Testis (tissue), 3 donors: ENCODE measurements around the gene PLA2G4C. TPM values are rescaled to one million over a fixed set of nuclear protein-coding genes. Genes with fewer than 3 reads are reported as not detected.
"Not testable (repeated sequence)": the region's sequence is repeated elsewhere in the genome, so short reads cannot be mapped to it uniquely, and the experiment has no call there.

Experiments used
- DNase-seq: peaks from one replicate; pipeline ENCODE4 v3.0.0-alpha.2; 2019
- H3K27ac ChIP-seq, 2 donors: fragments of 200-600 bp; sonication (generic); one replicate each; pipeline ENCODE4 v1.5.1; 2019
- H3K27me3 ChIP-seq: fragments of 200-600 bp; sonication (generic); one replicate; pipeline ENCODE4 v1.5.1; 2019
- H3K36me3 ChIP-seq: fragments of 200-600 bp; sonication (generic); one replicate; pipeline ENCODE4 v1.5.1; 2017; ENCODE audit warnings: low read depth; ENCODE audit errors: missing control alignments
- H3K4me1 ChIP-seq: fragments of 200-600 bp; sonication (generic); one replicate; pipeline ENCODE4 v1.5.1; 2019
- H3K4me3 ChIP-seq, 2 donors: fragments of 200-600 bp; sonication (generic); one replicate each; pipeline ENCODE4 v1.5.1; 2017 to 2019
- H3K9me3 ChIP-seq: fragments of 200-600 bp; sonication (generic); one replicate; pipeline ENCODE4 v1.5.1; 2017
- POLR2A ChIP-seq: fragments of 450-650 bp; IDR thresholded peaks from one replicate; pipeline ENCODE4 v1.6.1; 2017; ENCODE audit warnings: antibody characterized with exemption, mild to moderate bottlenecking, moderate library complexity
- WGBS, 2 donors: methylation state at CpG; one replicate each; pipeline ENCODE4 v1.1.5; 2018; 5-methylcytosine and 5-hydroxymethylcytosine counted together
- intact Hi-C: fragments of 100-400 bp; cut with DNase I; formaldehyde crosslinking; loops from one replicate; pipeline ENCODE4 v1.15.1; 2023; ENCODE audit warnings: low total_unique reads
- polyA plus RNA-seq: library from polyadenylated mRNA; stranded (reverse); fragments of 350-450 nt; fragmentation: Illumina TruSeq; extraction: RNeasy Lipid Tissue Mini Kit (QIAGEN cat#74804); gene quantifications from one replicate; pipeline ENCODE4 v1.2.3, GENCODE V29; 2014; ENCODE audit warnings: low read depth, low replicate concordance; ENCODE audit not compliant: insufficient read depth
- total RNA-seq, 2 donors: library from RNA; depleted of rRNA; stranded (reverse); fragments of >200 nt; gene quantifications; one replicate each; pipeline ENCODE4 v1.2.3, GENCODE V29; 2016
- TF ChIP-seq, protein P1 (sequence below), 3 experiments: fragments of 450-650 bp in 2 of 3; fragments of 200-600 bp in 1 of 3; sonication (generic) in 1 of 3; IDR thresholded peaks; one replicate each; pipeline ENCODE4 v1.5.1; 2016 to 2019; ENCODE audit warnings: antibody characterized with exemption in 3 of 3, mild to moderate bottlenecking in 2 of 3, moderate library complexity in 1 of 3

Gene PLA2G4C
- total and polyA plus RNA-seq, 3 donors from 2014 or later, result 9.6 to 34.5 (median 28.0) TPM

DNA sequence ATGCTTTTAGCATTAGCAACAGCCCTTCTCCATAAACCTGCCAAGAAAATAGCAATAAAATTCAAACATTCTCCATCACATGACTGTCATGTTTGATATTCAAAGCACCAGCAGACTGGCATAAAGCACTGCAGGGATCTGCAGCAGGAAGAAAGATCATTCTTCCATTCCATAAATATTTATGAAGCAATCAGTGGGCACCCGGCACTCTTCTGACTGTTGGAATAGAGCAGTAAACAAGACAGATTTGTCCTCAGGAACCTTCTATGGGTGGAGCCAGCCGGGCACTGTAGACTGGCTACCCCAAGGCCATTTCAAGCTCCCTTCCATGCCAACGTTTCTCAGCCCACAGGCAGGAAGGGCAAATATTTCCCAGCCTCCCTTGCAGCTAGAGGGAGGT lies 25.5 kb downstream of the PLA2G4C start:
- Histone ChIP-seq H3K36me3 (no peaks in the 10 kb centered on the region), H3K27me3 (no peaks in the 10 kb centered on the region), H3K27ac (no peak overlapping the region), H3K4me3 (no peak overlapping the region), H3K9me3 (no peaks in the 10 kb centered on the region), H3K4me1 (no peaks in the 10 kb centered on the region)
- TF ChIP-seq POLR2A, result no peak
- TF ChIP-seq, protein P1, sequence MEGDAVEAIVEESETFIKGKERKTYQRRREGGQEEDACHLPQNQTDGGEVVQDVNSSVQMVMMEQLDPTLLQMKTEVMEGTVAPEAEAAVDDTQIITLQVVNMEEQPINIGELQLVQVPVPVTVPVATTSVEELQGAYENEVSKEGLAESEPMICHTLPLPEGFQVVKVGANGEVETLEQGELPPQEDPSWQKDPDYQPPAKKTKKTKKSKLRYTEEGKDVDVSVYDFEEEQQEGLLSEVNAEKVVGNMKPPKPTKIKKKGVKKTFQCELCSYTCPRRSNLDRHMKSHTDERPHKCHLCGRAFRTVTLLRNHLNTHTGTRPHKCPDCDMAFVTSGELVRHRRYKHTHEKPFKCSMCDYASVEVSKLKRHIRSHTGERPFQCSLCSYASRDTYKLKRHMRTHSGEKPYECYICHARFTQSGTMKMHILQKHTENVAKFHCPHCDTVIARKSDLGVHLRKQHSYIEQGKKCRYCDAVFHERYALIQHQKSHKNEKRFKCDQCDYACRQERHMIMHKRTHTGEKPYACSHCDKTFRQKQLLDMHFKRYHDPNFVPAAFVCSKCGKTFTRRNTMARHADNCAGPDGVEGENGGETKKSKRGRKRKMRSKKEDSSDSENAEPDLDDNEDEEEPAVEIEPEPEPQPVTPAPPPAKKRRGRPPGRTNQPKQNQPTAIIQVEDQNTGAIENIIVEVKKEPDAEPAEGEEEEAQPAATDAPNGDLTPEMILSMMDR (IDR thresholded peaks at IDR 0.05), result no peak
- no peak for DNase-seq
- intact Hi-C loops, result no loop called here
- 64 to 71% methylated on average over 3 of the region's 3 CpGs for WGBS, 2 donors

DNA sequence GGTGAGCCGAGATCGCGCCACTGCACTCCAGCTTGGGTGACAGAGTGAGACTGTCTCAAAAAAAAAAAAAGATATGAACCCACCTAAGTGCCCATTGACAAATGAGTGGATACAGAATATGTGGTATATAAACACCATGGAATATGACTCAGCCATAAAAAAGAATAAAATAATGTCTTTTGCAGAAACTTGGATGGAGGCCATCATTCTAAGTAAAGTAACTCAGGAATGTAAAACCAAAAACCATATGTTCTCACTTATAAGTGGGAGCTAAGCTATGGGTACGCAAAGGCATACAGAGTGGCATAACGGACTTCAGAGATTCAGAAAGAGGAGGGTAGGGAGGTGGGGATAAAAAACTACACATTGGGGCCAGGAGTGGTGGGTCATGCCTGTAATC lies 29.5 kb downstream of the PLA2G4C start:
- no peaks in the 10 kb centered on the region for H3K27me3 ChIP-seq
- no peak overlapping the region for H3K4me3 ChIP-seq
- no peak for TF ChIP-seq POLR2A
- TF ChIP-seq, protein P1 (IDR thresholded peaks at IDR 0.05), result no peak
- DNase-seq, result no peak
- intact Hi-C loops, result no loop called here
- no peak overlapping the region for H3K27ac ChIP-seq
- no peaks in the 10 kb centered on the region for H3K9me3 ChIP-seq
- WGBS, 2 donors, result 92 to 97% methylated on average over 5 of the region's 5 CpGs
- H3K36me3 ChIP-seq, result no peaks in the 10 kb centered on the region
- H3K4me1 ChIP-seq, result no peaks in the 10 kb centered on the region

DNA sequence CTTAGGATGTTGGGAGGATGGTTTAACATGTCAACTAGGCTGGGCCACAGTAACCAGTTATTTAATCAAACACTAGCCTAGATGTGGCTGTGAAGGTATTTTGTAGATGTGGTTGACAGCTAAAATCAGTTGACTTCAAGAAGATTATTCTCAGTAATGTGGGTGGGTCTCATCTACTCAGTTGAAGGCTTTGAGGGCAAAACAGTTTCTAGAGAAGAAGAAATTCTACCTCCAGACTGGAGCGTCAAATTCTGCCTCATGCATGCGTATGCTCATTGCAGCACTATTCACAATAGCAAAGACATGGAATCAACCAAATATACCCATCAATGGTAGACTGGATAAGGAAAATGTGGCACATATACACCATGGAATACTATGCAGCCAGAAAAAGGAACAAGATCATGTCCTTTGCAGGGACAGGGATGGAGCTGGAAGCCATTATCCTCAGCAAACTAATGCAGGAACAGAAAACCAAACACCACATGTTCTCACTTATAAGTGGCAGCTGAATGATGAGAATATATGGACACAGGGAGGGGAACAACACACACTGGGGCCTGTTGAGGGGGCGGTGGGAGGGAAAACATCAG lies 40.3 kb downstream of the PLA2G4C start:
- H3K27ac ChIP-seq, intact Hi-C loops, DNase-seq, H3K27me3 ChIP-seq, H3K36me3 ChIP-seq, H3K4me1 ChIP-seq, H3K4me3 ChIP-seq, H3K9me3 ChIP-seq: not testable (repeated sequence)
- 95 to 97% methylated on average over 3 of the region's 3 CpGs for WGBS, 2 donors

DNA sequence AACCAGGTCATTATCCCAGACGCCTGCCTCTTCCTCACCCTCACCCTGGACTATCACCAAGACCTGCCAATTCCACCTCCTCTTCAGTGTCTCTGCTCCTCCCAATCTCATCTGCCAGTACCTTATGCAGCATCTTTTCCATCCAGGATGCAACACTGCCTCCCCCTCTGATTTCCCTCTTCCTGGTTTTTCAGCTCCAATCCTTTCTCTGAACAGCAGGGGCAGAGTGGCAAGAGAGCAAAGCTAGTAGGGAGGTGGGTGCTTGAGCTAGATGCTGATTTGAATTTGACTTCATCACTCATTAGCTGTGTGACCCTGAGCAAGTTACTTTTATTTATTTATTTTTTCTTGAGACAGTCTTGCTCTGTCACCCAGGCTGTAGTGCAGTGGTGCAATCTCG lies 41.2 kb downstream of the PLA2G4C start:
- Histone ChIP-seq H3K27ac (no peak overlapping the region), H3K27me3 (no peaks in the 10 kb centered on the region), H3K9me3 (no peaks in the 10 kb centered on the region), H3K4me1 (no peaks in the 10 kb centered on the region), H3K36me3 (no peaks in the 10 kb centered on the region), H3K4me3 (no peak overlapping the region)
- intact Hi-C loops, result no loop called here
- DNase-seq, result no peak
- no peak for TF ChIP-seq POLR2A
- TF ChIP-seq, protein P1 (IDR thresholded peaks at IDR 0.05), result no peak
- 48 to 81% methylated on average over 2 of the region's 2 CpGs for WGBS, 2 donors

DNA sequence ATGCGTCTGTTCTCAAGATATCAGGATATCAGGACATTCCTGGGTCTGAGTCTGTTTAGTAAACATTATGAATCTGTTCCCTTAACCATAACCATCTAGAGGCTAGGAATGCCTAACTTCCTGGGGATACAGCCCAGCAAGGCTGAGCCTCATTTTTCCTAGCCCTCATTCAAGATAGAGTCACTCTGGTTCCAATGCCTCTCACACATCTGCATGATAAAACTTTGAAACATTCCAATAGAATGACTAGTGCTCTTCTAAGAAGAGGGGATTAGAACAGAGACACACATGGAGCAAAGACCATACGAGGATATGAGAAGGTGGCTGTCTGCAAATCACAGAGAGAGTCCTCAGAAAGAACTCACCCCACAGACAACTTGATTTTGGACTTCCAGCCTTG lies 46.1 kb downstream of the PLA2G4C start:
- H3K9me3 ChIP-seq, result no peaks in the 10 kb centered on the region
- H3K27me3 ChIP-seq, result no peaks in the 10 kb centered on the region
- DNase-seq, result no peak
- H3K4me1 ChIP-seq, result no peaks in the 10 kb centered on the region
- TF ChIP-seq, protein P1 (IDR thresholded peaks at IDR 0.05), result no peak
- no peak for TF ChIP-seq POLR2A
- 81 to 88% methylated on average over 2 of the region's 2 CpGs for WGBS, 2 donors
- no peaks in the 10 kb centered on the region for H3K36me3 ChIP-seq
- no peak overlapping the region for H3K4me3 ChIP-seq
- intact Hi-C loops, result no loop called here
- H3K27ac ChIP-seq, result no peak overlapping the region
